ENCODE results near the gene PLXND1. TPM values are rescaled to one million over a fixed set of nuclear protein-coding genes. Genes with fewer than 3 reads are reported as not detected.

Gene PLXND1
- total RNA-seq, 4 donors from 2014 or later = 24.0 to 42.6 (median 30.3) TPM

- 77 to 78% methylated on average over 16 to 18 of the region's 18 CpGs for WGBS, 2 donors
- no peak overlapping the region for H3K4me3 ChIP-seq (ENCODE audit: low read depth, poor library complexity, severe bottlenecking)
- intact Hi-C loops (cut with DNase I; ENCODE audit: low total_unique reads) = no loop called here
- TF ChIP-seq CTCF (IDR thresholded peaks at IDR 0.05) = no peak
- TF ChIP-seq POLR2A (IDR thresholded peaks at IDR 0.05) = no peak
- DNase-seq (ENCODE audit: low spot score in 2 of 2) = no peak
Measured at GRCh38 chr3:129555616-129556357, 50.7 kb downstream of the PLXND1 start.

- intact Hi-C loops (cut with DNase I; ENCODE audit: low total_unique reads) = no loop called here
- no peak overlapping the region for H3K4me3 ChIP-seq (ENCODE audit: low read depth, poor library complexity, severe bottlenecking)
- 76 to 82% methylated on average over 15 of the region's 15 CpGs for WGBS, 2 donors
- TF ChIP-seq CTCF (IDR thresholded peaks at IDR 0.05) (no peak), POLR2A (IDR thresholded peaks at IDR 0.05) (no peak)
- DNase-seq (ENCODE audit: low spot score in 2 of 2) = no peak
Measured at GRCh38 chr3:129555153-129555550, 51.3 kb downstream of the PLXND1 start.

- no peak for TF ChIP-seq POLR2A (IDR thresholded peaks at IDR 0.05)
- TF ChIP-seq CTCF (IDR thresholded peaks at IDR 0.05) = no peak
- no peak for DNase-seq (ENCODE audit: low spot score in 2 of 2)
- WGBS, 2 donors = 56 to 62% methylated on average over 13 of the region's 13 CpGs
- no peak overlapping the region for H3K4me3 ChIP-seq (ENCODE audit: low read depth, poor library complexity, severe bottlenecking)
- intact Hi-C loops (cut with DNase I; ENCODE audit: low total_unique reads) = no loop called here
Measured at GRCh38 chr3:129554356-129555152, 51.9 kb downstream of the PLXND1 start.

DNA sequence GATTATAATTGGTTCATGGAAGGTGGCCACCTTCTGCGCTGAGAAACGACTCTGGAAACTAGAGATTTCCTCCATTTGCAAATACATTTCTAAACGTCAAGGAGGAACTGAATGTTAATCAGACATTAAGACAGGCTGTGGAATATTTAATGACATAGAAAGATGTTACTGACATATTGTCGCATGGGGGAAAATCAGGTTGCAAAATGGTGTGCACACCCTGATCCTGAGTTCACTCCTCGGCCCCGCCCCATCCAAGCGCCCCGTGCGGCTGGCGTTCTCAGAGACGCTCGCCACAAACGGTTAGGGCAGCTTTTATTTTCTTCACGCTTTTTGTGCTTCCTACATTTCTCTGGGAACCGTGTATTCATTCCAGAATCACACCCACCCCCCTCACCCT lies 52.8 kb downstream of the PLXND1 start:
- WGBS, 2 donors = 44 to 55% methylated on average over 15 of the region's 15 CpGs
- DNase-seq (ENCODE audit: low spot score in 2 of 2) = no peak
- TF ChIP-seq CTCF (IDR thresholded peaks at IDR 0.05) (no peak), POLR2A (IDR thresholded peaks at IDR 0.05) (no peak)
- intact Hi-C loops (cut with DNase I; ENCODE audit: low total_unique reads) = no loop called here
- no peak overlapping the region for H3K4me3 ChIP-seq (ENCODE audit: low read depth, poor library complexity, severe bottlenecking)

DNA sequence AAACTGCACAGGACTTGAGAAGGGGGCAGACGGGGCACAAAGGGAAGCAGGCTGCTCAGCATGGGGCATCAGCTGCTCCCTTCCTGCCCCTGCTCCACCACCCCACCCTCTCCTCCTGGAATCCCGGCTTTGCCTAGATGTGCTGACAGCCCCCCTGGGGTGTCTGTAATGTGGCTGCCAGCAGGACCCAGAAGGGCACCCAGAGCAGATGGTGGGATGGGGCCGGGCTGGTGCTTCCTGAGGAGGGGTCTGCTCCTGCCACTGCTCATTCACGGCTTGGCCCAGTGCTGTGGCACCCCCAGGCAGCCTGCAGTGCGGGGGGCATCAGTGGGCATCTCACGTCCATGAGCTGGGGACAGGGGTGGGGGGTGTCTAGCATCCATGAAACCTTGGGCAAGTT lies 53.3 kb downstream of the PLXND1 start:
- no peak overlapping the region for H3K4me3 ChIP-seq (ENCODE audit: low read depth, poor library complexity, severe bottlenecking)
- intact Hi-C loops (cut with DNase I; ENCODE audit: low total_unique reads) = no loop called here
- 64 to 72% methylated on average over 5 to 6 of the region's 6 CpGs for WGBS, 2 donors
- no peak for DNase-seq (ENCODE audit: low spot score in 2 of 2)
- TF ChIP-seq CTCF (IDR thresholded peaks at IDR 0.05) (no peak), POLR2A (IDR thresholded peaks at IDR 0.05) (no peak)

Measured in lower leg skin (tissue), 4 donors.